GM04504 (cell line): Measurements from ENCODE around the gene RBFOX1.

Experiments used
- DNase-seq: peaks from one replicate; pipeline ENCODE4 v3.0.0-alpha.2; 2012; ENCODE audit warnings: low read depth

RBFOX1 gene

DNA sequence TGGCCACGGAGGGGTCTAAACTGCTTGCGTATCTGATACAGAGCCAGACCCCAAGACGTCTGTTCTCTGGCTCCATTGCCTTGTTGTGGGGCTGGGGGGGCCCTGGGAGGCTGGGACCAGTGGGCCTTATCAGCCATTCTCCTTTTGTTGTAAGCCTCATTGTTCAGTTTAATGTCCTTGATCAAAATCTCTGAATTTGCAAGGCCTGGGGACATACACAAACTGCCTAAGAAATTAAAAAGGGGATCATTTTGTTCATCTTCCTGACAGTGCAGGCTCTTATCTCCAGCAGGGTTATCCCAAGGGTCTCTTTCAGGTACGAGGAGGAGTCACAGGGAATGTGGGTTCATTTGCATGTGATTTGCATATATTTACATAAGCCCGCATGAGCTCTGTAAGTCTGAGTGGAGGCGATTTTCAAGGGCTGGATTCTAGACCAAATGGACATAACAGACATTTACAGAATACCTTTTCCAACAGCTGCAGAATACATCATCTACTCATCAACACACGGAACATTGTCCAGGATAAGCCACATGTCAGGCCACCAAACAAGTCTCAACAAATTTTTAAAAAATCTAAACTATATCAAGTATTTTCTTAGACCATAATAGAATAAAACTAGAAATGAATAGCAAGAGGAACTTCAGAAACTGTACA lies 269.8 kb downstream of the RBFOX1 start:
- DNase-seq: no peak

DNA sequence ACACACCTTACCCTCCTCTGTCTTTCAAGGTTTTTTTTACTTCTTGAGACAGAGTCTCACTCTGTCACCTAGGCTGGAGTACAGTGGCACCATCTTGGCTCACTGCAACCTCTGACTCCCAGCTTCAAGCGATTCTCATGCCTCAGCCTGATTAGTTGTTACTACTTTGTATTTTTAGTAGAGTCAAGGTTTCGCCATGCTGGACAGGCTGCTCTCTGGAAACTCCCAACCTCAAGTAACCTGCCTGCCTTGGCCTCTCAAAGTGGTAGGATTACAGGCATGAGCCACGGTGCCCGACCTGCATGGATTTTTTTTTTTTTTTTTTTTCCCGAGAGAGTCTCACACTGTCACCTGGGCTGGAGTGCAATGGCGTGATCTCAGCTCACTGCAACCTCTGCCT lies 273.2 kb downstream of the RBFOX1 start:
- no peak for DNase-seq

DNA sequence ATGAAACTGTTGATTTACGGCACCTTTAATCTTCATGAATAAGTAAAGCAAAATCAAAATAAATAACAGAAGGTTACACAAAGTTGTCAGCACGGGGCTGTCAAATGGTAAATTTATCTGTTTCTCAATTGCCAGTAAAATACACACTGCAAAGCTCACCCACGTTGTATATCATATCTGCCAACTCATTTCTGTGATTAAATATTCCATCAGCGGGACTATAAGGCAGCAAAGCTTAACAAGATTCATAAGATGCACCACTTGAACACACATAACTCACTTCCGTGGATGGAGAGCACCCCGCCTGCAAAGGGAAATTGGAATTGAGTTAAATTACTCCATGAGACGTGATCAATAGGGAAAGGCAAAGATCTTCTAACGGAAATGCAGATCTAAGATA lies 280.0 kb downstream of the RBFOX1 start:
- no peak for DNase-seq

DNA sequence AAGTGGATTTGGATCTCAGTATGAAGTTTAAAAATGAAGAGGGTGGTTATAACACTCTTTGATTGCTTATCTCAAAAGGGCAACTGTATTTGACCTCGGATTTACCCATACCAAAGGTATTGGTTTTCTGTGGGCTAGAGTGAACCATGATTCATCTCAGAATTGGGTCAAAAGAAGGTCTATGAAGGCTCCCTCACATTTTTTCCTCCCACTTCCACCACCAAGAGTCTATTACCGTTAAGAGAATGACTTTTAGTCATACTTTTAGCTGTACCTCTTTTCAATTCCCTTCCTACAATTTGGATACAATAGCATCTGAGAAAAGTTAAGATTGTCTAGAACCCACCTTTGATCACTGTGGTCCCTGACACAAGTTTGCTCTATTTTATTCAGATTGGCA lies 280.9 kb downstream of the RBFOX1 start:
- DNase-seq: no peak

DNA sequence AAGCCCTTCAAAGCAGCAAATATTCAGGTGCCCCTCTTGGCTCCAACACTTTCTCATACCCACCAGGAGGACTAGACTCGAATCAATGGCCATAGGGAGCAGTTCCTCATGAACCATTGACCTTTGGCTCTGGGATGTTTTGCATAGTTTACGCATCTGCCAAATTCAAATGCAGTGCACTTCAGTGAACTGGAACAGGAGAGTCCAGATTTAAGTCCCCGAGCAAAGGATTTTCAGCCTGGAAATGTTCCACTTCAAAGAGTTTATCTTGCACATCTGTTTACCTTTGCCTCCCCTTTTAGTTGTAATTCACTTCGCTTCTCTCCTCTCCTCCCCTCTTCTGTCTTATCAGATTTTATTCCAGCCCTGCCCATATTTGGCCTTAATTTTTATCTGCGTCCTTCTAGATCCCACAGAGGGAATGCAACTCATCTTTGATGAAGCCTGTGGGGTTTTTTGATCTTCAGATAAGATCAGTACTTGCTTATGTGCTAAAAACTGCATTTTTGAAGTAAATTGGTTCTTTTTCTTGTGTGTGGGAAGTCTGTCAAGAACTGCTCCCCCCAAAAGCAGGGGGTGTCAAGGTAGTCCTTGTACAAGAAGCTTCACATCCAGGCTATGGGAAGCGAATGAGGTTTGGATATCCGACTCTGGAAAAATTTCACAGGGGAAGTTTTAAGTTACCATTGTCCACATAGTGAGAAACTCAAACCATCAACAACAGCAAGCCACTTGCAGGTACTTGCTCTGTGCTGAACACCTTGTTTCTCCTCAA lies 281.6 kb downstream of the RBFOX1 start:
- DNase-seq: no peak

DNA sequence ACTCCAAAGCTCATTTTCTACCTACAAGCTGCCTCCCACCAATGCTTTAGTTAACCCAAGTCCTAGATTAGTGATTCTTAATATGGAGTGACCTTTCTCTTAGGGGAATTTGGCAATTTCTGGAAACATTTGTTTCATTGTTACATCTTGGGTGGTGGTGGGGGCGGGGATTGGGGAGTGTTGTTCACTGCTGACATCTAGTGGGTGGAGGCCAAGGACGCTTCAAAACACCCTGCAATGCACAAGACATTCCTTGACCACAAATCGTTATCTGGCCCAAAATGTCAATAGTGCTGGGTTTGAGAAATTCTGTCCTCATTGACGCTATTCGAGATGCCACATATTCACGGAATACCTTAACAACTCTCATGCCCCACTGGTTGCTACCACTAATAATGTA lies 282.9 kb downstream of the RBFOX1 start:
- no peak for DNase-seq

DNA sequence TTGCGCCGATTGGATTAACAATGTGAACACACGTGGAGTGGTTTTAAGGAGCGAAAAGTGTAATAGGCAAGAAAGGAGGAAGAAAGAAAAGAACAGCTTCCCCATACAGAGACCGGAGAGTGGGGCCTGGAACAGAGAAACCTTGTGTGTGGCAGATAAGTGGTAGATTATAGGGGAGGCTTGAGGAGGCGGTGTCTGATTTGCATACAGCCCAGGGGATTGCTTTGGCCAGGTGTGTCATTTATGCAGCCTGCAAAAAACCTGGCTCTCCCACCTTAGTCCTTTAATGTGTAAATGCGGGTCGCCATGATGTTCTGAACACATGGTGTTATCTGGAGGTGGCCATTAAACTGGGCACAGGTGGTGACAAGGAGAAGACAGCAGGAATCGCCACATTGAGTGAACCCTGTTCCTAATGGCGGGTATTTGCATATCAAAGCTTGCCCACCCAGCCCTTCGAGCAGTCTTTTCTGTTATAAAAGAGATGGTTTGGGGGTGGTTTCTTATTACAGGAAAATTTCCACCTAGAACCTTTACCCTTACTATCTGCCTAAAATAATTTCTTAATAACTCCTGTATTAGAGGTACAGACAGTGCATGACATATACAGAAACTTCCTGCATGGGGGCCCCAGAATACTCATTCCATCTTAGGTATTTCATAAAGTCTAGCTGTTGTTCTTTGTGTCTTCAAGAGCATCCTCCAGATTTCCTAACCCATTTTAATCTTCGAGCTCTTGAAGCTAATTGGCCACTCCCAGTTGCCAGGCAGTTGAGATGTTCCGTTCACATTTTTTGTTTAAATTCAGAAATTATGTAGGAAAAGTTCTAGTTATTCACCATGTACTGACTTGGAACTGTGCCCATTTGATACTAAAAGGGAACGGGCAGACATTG lies 292.5 kb downstream of the RBFOX1 start:
- DNase-seq: no peak

DNA sequence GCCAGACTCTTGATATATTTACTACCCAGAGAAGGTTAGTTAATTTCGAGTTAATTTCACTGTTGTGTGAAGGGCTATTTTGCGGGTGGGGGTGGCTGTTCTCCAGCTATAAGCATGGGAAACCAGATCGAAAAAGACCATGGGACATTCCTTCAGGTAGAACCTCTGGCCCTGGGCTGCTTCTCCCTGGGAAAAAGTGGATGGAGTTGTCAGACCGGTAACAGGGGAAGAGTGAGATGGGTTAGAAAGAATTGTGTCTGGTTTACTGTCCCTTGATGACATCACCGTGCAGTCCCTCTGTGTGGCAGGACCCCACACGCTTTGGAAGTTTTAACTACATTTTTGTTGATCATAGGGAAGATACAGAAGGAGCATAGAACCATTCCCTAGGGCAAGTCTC lies 296.3 kb downstream of the RBFOX1 start:
- no peak for DNase-seq

DNA sequence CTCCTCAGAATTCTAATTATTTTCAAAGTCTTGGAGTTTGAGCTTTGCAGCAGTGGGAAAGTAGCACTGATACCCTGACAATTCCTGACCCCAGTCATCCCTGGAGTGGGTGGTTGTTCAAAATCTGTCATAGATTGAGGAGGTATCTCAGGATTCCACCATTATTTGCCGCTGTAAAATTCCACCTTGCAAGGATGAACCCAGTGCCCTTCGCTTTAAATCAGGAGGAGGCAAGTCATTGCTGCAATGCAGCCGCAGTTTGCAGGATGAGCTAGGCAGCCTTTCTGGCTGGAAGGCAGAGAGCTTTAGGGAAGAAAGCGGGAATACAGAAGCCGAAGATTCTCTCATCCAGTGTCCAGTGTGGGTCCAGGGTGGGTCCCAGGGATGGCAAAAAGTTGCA lies 296.9 kb downstream of the RBFOX1 start:
- DNase-seq: no peak

DNA sequence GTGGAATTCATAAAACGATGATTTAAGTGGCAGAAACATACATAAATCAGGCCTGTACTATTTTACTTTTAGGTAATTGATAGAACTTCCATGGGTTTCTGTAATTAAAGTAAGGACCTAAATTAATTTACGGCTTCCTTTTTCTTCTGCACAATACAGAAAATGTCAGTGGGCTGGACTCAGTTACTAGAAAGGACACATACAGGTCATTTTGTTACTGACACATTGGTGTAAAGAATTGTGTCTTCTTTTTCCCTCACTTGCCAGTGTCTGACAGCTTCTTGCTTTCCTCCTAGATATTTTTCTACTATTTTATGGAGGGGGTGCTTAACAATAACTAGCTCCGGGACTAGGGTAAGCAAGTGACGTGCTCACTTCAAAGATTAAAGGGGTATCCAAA lies 304.8 kb downstream of the RBFOX1 start:
- no peak for DNase-seq

DNA sequence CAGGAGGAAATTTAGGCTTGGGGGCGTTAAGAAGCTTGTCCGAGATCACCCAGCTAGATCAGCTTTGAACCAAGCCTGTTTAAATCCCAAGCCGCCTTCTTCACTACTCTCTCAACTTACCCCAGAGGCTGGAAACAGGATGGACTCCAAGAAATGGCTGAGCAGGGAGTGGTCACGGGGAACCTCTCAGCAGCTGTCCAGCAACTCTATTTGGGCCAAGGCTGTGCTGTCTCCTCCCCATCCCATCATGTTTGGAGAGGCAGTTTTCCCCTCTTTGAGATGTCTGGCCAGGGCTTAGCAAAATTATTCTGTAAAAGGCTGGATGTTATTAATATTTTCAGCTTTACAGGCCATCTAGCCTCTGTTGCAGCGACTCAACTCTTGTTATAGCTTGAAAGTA lies 305.7 kb downstream of the RBFOX1 start:
- no peak for DNase-seq

DNA sequence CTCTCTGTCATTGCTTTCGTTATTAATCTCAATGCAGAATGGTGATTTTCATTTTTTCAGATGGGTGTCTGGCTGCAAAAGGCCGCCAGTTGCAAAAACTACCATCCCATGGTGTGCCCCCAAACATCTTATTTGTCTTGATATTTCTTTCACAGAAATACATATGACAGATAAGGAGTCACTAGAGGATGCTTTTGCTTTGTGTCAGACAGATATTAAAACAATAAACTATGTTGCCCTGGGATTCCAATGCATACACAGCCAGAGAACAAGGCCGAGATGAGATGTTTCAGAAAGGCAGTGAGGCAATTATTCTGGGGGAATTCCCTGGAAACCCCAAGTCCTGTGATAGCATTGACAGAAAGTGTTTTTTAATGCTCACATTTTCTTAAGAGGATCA lies 307.7 kb downstream of the RBFOX1 start:
- DNase-seq: no peak

DNA sequence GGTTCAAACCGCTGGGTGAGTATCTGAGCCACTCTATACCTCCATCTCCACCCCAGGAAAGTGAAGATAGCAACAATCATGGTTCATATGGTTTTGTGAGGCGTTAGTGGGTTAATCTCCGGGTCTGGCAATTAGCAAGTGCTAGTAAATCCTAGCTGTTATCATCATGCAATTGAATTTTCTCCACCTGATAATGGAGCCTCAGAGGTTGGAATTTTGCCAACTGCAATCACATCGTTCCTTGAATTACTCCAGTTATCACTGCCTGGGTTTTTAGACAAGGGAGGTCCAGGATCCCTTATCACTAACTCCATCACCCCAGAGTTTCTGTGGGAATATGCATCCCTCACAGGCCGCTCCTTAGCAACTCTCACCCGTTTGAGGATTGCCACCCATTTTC lies 311.5 kb downstream of the RBFOX1 start:
- no peak for DNase-seq

DNA sequence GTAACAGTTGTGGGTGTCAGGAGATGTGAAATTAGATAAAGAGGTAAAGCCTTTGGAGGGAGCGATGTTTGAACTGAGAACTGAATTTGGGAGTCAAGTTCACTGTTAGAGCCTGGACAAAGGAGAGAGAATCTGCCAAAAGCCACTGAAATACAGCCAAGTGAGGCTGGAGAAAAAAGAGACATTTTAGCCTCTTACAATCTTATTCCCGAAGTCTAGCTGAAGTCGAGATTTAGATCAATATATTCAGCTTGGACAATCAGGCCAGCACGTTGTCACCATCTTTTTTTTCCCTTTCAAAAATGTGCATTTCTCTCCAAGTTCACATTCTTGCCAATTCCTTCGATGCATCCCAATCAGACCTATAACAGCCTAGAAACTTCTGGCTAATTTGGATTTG lies 312.2 kb downstream of the RBFOX1 start:
- no peak for DNase-seq

DNA sequence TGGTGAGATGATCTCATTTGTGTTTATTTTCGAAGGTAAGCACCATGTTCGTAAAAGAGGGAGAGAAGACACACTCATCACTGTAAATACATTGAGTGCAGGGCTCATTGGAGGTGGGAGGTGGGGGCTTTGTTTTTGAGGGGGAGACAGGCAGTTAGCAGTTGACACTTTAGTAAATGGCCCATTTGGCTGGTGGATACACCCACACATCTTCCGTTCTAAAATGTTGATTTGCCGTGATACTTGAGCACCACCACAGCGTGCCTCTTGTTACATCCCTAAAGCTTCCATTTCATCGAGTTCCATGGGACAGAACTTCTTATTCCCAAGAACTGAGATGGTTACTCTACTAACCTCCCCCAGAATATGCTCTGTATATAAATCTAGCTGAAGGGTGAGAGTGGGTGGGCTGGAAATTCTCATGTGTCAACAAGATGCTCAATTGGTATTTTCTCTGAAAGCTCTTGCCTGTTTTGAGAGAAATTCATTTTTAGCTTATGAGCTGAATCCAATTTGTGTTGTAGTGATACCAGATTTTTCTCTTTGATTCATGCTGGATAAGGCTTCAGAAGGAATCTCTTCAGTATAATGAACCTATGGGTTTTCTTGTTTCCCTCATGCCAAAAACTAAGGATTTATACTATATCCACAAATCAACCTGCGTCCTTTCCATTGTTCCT lies 314.3 kb downstream of the RBFOX1 start:
- no peak for DNase-seq

DNA sequence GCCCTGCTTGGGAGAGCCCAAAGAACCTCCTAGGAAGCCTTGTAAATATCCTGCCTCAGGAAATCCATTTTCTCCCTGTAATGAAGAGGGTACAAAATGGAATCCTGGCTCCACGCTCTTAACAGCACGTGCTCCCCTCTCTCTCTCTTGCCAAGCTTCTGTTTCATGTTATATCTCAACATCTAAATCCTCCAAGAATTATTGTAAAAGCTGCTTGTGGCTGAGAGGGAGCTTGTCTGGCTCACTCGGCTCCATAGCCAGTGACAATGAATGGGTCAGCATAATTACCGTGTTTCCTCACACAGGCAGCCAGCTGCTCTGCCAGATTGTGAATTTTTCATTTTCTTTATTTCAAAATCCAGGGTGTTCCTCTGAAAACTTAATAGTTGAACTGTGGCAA lies 317.8 kb downstream of the RBFOX1 start:
- no peak for DNase-seq

DNA sequence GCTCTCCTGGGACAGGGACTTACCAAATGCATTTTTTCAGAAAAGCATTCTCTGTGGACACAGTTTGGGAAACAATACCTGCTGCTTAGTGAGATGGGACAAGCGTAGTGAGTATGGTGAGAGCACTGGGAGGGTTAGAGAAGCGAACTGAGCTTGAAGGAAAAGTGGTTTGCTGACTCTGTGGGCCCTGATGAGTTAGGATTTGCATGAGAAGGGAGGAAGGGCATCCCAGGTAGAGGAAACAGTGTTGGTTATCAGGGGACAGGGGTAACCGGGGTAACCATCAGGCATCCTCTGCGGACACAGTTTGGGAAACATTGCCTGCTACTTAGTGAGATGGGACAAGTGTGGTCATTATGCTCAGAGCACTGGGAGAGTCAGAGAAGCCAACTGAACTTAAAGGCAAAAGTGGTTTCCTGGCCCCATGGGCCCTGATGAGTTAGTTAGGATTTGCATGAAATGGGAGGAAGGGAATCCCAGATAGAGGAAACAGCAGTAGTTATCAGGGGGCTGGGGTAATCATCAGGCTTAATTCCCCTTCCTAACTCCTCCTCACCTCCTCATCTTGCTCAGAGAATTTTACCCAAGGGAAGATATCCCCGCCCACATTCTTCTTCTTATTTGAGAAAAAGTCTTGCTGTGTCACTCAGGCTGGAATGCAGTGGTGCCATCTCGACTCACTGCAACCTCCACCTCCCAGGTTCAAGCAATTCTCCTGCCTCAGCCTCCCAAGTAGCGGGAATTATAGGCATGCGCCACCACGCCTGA lies 319.3 kb downstream of the RBFOX1 start:
- no peak for DNase-seq

DNA sequence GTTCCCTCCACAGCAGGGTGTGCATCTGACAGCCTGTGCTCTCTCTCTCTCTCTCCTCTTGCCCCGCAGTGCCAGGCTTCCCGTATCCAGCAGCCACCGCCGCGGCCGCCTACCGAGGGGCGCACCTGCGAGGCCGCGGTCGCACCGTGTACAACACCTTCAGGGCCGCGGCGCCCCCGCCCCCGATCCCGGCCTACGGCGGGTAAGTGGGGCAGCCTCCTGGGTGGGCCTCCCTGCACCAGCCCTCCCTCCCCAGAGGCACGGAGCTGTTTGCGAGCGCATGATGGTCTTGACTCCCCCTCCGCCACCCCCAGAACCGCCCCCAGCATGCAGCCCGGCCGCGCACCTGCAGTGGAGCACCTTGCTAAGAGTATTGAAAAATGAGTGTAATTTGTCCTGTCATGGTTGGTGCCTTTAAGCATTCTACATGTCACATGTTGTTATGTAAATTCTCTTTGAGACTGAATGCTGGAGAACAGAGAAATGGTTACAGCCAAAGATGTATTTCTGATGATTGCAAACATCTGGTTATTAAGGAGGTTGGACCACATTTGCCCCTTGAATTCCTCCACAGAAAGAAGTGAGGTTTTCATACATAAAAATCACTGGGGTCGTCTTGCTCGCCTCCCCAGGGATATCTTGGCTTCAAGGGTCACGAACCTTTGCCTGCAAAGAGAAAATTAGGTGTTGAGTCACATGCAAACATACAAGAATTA lies 321.3 kb downstream of the RBFOX1 start:
- DNase-seq: no peak

DNA sequence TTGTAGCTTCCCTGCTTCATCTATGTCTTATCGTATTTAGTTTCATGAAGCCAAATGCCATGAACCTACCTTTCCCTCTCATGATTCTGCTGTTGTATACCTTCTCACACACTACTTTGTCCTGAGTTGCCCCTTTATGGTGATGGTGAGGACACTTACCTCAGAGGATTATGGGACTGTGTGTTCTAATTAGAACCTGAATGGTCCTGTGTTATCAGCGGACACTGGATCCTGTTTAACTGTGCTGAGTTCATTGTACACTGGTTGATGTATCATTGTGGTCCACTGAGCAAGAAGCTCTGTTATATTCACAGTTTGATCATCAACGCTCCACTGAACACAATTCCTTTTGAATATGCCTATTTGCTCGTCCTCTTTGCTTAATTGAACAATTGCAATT lies 343.0 kb downstream of the RBFOX1 start:
- DNase-seq: no peak

DNA sequence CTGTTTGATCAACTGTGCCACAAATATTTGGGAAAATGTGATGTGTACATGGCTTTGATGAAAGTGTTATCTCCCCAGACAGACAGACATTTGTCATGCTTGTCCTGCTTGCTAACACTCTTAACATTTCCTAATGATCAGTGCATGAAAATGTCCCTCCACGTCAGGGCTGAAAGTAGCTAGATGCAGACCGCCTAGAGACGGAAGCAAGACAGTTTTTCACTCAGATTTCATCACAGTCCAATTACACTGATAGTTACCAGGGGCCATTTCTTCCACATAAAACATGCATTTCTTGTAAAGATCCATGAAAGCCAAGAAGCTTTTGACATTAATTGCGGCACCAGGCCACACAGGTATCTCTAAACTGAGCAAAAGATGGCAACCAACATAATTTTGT lies 347.7 kb downstream of the RBFOX1 start:
- no peak for DNase-seq

DNA sequence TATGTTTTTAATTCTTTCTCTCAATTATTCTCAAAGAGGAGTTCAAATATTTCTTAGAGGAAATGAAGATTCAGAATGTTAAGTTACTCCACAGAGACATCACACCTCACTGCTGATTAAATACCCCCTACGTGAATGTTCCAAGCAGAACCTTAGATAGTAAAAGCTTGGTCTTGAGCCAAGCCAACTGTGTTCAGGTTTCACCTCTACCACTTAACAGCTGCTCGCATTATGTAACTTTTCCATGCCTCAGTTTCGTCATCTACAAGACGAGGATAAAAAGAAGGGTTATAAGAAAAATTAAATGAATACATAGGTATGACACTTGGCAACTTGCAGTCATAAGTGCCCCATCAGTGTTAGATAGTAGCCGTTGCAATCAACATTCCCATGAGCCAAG lies 356.2 kb downstream of the RBFOX1 start:
- DNase-seq: no peak
